Measurements from ENCODE around the gene CCDC134. TPM values are rescaled to one million over a fixed set of nuclear protein-coding genes. Genes with fewer than 3 reads are reported as not detected.

Gene CCDC134
- total RNA-seq, 1 donor = 8.3 TPM

DNA sequence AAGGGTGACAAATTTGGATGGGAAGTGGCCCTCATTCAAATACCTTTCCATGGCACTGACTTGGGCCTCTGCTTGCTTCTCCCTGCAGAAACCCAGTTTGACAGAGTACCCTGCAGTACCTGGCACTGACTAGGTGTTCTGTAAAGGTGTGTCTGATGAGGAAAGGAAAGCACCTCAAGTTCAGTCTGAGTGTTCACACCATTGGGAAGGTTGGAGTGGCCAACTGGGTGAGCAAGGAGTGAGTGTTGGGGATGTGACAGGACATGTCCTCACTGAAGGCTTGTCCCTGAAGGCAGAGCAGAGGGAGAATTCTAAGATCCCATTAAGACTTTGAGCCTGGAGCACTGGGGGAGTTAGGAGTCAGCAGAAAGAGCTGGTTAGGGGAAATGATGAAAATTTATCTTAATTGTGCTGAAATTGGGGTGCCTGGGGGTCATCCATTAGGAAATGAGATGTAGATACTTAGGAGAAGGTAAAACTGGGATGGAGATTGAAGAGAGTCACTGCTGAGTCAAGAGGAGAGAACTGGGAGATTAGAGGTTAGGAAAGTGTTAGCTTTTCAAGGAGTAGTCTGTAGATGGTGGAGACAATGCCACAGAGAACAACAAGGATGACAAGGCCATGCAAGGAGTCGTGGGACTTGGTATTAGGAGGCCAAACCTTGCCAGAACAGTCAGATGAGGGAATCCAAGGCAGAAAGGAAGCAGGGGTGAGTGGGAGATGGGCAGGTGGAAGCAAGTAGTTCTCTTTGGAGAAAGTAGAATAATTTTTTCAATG, 38.6 kb downstream of the CCDC134 start:
- peaks cover 17% of the 10 kb centered on the region for H3K36me3 ChIP-seq (ENCODE audit: insufficient read depth, low read length)

GRCh38 chr22:41840216-41840615, 39.7 kb downstream of the CCDC134 start:
- Histone ChIP-seq H3K4me3 (ENCODE audit: insufficient read depth, low read length) (no peak overlapping the region), H3K27me3 (ENCODE audit: insufficient read depth, low read length) (no peaks in the 10 kb centered on the region), H3K79me2 (ENCODE audit: insufficient read depth, low read length) (peaks cover 88% of the 10 kb centered on the region), H3K27ac (ENCODE audit: low read depth, low read length) (no peak overlapping the region), H2AFZ (ENCODE audit: low read length) (no peak overlapping the region), H3K36me3 (ENCODE audit: insufficient read depth, low read length) (peaks cover 17% of the 10 kb centered on the region), H3K4me1 (ENCODE audit: insufficient read depth, low read length) (no peaks in the 10 kb centered on the region), H3K9me3 (ENCODE audit: low read depth, low read length) (no peaks in the 10 kb centered on the region), H3K4me2 (ENCODE audit: insufficient read depth, low read length) (no peak overlapping the region), H4K20me1 (ENCODE audit: insufficient read depth, low read length) (peaks cover 43% of the 10 kb centered on the region)
- TF ChIP-seq CTCF (IDR thresholded peaks at IDR 0.05; ENCODE audit: extremely low read depth, low read depth, low read length) = no peak
- peak; percentile 54 for DNase-seq (ENCODE audit: insufficient read length, low spot score, missing footprints)

More for the DNA sequence above, 38.6 kb downstream of the CCDC134 start:
- Histone ChIP-seq H3K9me3 (ENCODE audit: low read depth, low read length) (no peaks in the 10 kb centered on the region), H3K27ac (ENCODE audit: low read depth, low read length) (no peak overlapping the region), H4K20me1 (ENCODE audit: insufficient read depth, low read length) (peaks cover 41% of the 10 kb centered on the region), H3K4me2 (ENCODE audit: insufficient read depth, low read length) (no peak overlapping the region), H3K4me3 (ENCODE audit: insufficient read depth, low read length) (no peak overlapping the region), H3K4me1 (ENCODE audit: insufficient read depth, low read length) (peaks cover 5% of the 10 kb centered on the region), H3K79me2 (ENCODE audit: insufficient read depth, low read length) (peaks cover 85% of the 10 kb centered on the region), H3K27me3 (ENCODE audit: insufficient read depth, low read length) (no peaks in the 10 kb centered on the region), H2AFZ (ENCODE audit: low read length) (no peak overlapping the region)
- no peak for TF ChIP-seq CTCF (IDR thresholded peaks at IDR 0.05; ENCODE audit: extremely low read depth, low read depth, low read length)
- no peak for DNase-seq (ENCODE audit: insufficient read length, low spot score, missing footprints)

DNA sequence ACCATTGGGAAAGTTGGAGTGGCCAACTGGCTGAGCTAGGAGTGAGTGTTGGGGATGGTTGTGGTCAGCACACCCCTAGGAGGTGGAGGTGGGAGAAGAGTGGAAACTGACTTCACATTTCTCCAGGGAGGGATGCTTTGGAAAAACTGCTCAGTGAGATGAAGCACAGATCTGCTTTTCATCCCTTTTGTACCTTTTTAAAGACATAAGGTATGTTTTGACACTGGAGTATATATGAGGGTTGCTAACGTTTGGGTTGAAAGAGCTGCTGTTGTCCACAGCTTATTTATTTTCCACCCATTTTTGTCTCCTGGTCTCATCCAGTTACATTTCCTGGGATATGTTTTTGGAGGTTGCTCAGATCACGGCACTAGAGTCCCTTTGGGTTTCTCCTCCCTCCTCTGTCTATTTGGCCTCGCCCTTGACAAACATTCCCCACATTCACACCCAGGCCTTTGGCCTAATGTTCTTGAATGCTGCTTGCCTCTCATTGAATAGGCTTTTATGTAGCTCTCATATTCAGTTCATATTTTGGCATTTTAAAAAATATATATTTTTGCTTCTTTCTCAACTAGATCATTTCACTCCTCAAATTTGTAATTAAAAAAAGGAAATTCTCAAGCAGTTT, 40.7 kb downstream of the CCDC134 start:
- peak; percentile 58 for DNase-seq (ENCODE audit: insufficient read length, low spot score, missing footprints)
- peaks cover 90% of the 10 kb centered on the region for H3K79me2 ChIP-seq (ENCODE audit: insufficient read depth, low read length)
- H3K27me3 ChIP-seq (ENCODE audit: insufficient read depth, low read length) = no peaks in the 10 kb centered on the region
- peaks cover 12% of the 10 kb centered on the region for H3K36me3 ChIP-seq (ENCODE audit: insufficient read depth, low read length)
- peaks cover 5% of the 10 kb centered on the region for H3K4me1 ChIP-seq (ENCODE audit: insufficient read depth, low read length)
- H2AFZ ChIP-seq (ENCODE audit: low read length) = no peak overlapping the region
- no peaks in the 10 kb centered on the region for H3K9me3 ChIP-seq (ENCODE audit: low read depth, low read length)
- H4K20me1 ChIP-seq (ENCODE audit: insufficient read depth, low read length) = peaks cover 46% of the 10 kb centered on the region
- H3K4me3 ChIP-seq (ENCODE audit: insufficient read depth, low read length) = no peak overlapping the region
- H3K27ac ChIP-seq (ENCODE audit: low read depth, low read length) = no peak overlapping the region
- TF ChIP-seq CTCF (IDR thresholded peaks at IDR 0.05; ENCODE audit: extremely low read depth, low read depth, low read length) = no peak
- no peak overlapping the region for H3K4me2 ChIP-seq (ENCODE audit: insufficient read depth, low read length)

Data from osteoblast (primary cell).